GM12875 (cell line): ENCODE data around the gene LRBA.

Experiments
- H3K4me3 ChIP-seq: one replicate; pipeline ENCODE4 v1.5.1; 2011; ENCODE audit warnings: low read depth, low read length, control low read depth
- CTCF ChIP-seq: IDR thresholded peaks from 2 replicates; pipeline ENCODE4 v1.5.1; 2011; ENCODE audit warnings: low read depth, mild to moderate bottlenecking, control low read depth, inconsistent platforms, low read length, moderate library complexity, borderline replicate concordance; ENCODE audit not compliant: insufficient read depth

The LRBA gene

GRCh38 chr4:150418757-150419410 is 596.2 kb downstream of the LRBA start:
- no peak for TF ChIP-seq CTCF
- H3K4me3 ChIP-seq: no peak overlapping the region

GRCh38 chr4:150415213-150415612 is 599.9 kb downstream of the LRBA start:
- no peak overlapping the region for H3K4me3 ChIP-seq
- no peak for TF ChIP-seq CTCF

GRCh38 chr4:150411520-150411919 is 603.6 kb downstream of the LRBA start:
- no peak overlapping the region for H3K4me3 ChIP-seq
- TF ChIP-seq CTCF: no peak

- TF ChIP-seq CTCF: no peak
- H3K4me3 ChIP-seq: no peak overlapping the region
These were observed 612.2 kb downstream of the LRBA start for GRCh38 chr4:150402871-150403272.

- no peak for TF ChIP-seq CTCF
- H3K4me3 ChIP-seq: no peak overlapping the region
These were observed 613.9 kb downstream of the LRBA start for GRCh38 chr4:150401083-150401687.

- TF ChIP-seq CTCF: no peak
- no peak overlapping the region for H3K4me3 ChIP-seq
These were observed 619.2 kb downstream of the LRBA start for GRCh38 chr4:150395872-150396271.

- no peak for TF ChIP-seq CTCF
- no peak overlapping the region for H3K4me3 ChIP-seq
These were observed 621.0 kb downstream of the LRBA start for GRCh38 chr4:150394046-150394445.
